AG09319 (cell line): Measurements from ENCODE around the gene CALY.
"Not testable (repeated sequence)": the region's sequence is repeated elsewhere in the genome, so short reads cannot be mapped to it uniquely, and the experiment has no call there.

ENCODE experiments used
- DNase-seq: peaks from one replicate; pipeline ENCODE4 v3.0.0-alpha.2; 2010; ENCODE audit warnings: low read depth; ENCODE audit errors: extremely low read depth
- CTCF ChIP-seq: IDR thresholded peaks from 2 replicates; pipeline ENCODE4 v1.5.1; 2011; ENCODE audit warnings: low read depth, mild to moderate bottlenecking, inconsistent platforms, low read length, moderate library complexity

The CALY gene

GRCh38 chr10:133327651-133328357 is 8.9 kb downstream of the CALY start:
- DNase-seq, result no peak
- no peak for TF ChIP-seq CTCF

GRCh38 chr10:133326745-133327650 is 9.7 kb downstream of the CALY start:
- no peak for TF ChIP-seq CTCF
- no peak for DNase-seq

GRCh38 chr10:133326223-133326551 is 10.5 kb downstream of the CALY start:
- no peak for DNase-seq
- no peak for TF ChIP-seq CTCF

GRCh38 chr10:133325440-133326222 is 11.1 kb downstream of the CALY start:
- DNase-seq, result no peak
- TF ChIP-seq CTCF, result no peak

GRCh38 chr10:133324857-133325260 is 11.8 kb downstream of the CALY start:
- no peak for DNase-seq
- no peak for TF ChIP-seq CTCF

- no peak for TF ChIP-seq CTCF
- DNase-seq, result no peak
Measured at GRCh38 chr10:133324198-133324792, 12.4 kb downstream of the CALY start.

- DNase-seq, result not testable (repeated sequence)
Measured at GRCh38 chr10:133322064-133322709, 14.5 kb downstream of the CALY start.

- DNase-seq, result not testable (repeated sequence)
Measured at GRCh38 chr10:133320852-133321422, 15.8 kb downstream of the CALY start.
